NOMO-1 treated with DMSO at 0.1 percent for 48 hours (cell line): ENCODE data around the gene CD40.

Source experiments
- DNase-seq: peaks from one replicate; lab custom pipeline; 2025; ENCODE audit not compliant: unreplicated experiment; lab: John Stamatoyannopoulos, UW

The CD40 gene

GRCh38 chr20:46117704-46118467 is at the start of gene CD40:
Gene CD40, plus strand, starts transcription at chr20:46118314. Its CDS starts 30 bp downstream, at chr20:46118344.
- peak; percentile 18 for DNase-seq

GRCh38 chr20:46070215-46070900 is 47.8 kb upstream of the CD40 start:
- no peak for DNase-seq

- no peak for DNase-seq
Observed at GRCh38 chr20:46071573-46071972, 46.5 kb upstream of the CD40 start.

GRCh38 chr20:46073024-46073423 is 45.1 kb upstream of the CD40 start:
- DNase-seq, result no peak

GRCh38 chr20:46073443-46073842 is 44.7 kb upstream of the CD40 start:
- no peak for DNase-seq

- DNase-seq, result no peak
Observed at GRCh38 chr20:46074006-46074405, 44.1 kb upstream of the CD40 start.

GRCh38 chr20:46076806-46077205 is 41.3 kb upstream of the CD40 start:
- DNase-seq, result no peak

GRCh38 chr20:46077642-46078305 is 40.3 kb upstream of the CD40 start:
- no peak for DNase-seq

GRCh38 chr20:46078954-46079353 is 39.2 kb upstream of the CD40 start:
- no peak for DNase-seq

GRCh38 chr20:46081074-46081473 is 37.0 kb upstream of the CD40 start:
- DNase-seq, result no peak

- DNase-seq, result no peak
Observed at GRCh38 chr20:46083101-46083500, 35.0 kb upstream of the CD40 start.

GRCh38 chr20:46083531-46084061 is 34.5 kb upstream of the CD40 start:
- no peak for DNase-seq

GRCh38 chr20:46084805-46085178 is 33.3 kb upstream of the CD40 start:
- no peak for DNase-seq

GRCh38 chr20:46085179-46085851 is 32.8 kb upstream of the CD40 start:
- no peak for DNase-seq

GRCh38 chr20:46087161-46087560 is 31.0 kb upstream of the CD40 start:
- DNase-seq, result no peak

- no peak for DNase-seq
Observed at GRCh38 chr20:46088409-46089166, 29.5 kb upstream of the CD40 start.

- DNase-seq, result no peak
Observed at GRCh38 chr20:46089167-46089416, 29.0 kb upstream of the CD40 start.

GRCh38 chr20:46089417-46090388 is 28.4 kb upstream of the CD40 start, which contains the start of gene NCOA5:
Gene NCOA5, minus strand, starts transcription at chr20:46089962. Its CDS starts 10,538 bp downstream, at chr20:46079424.
- peak; percentile 93 for DNase-seq
